Keratinocyte (primary cell): ENCODE data around the gene LDLRAP1. TPM values are rescaled to one million over a fixed set of nuclear protein-coding genes. Genes with fewer than 3 reads are reported as not detected.

Experiments used
- DNase-seq: peaks from one replicate; pipeline ENCODE4 v3.0.0-alpha.2; 2011; ENCODE audit warnings: low read depth, missing footprints, low spot score
- FAIRE-seq: peaks from 2 replicates; lab custom pipeline; 2011; peaks lifted over from hg19 to GRCh38; lab: Jason Lieb, UNC
- H2AFZ ChIP-seq: 2 replicates; pipeline ENCODE4 v1.6.0; 2012; ENCODE audit warnings: low read length, control low read depth, inconsistent platforms; ENCODE audit not compliant: control insufficient read depth
- H3K27ac ChIP-seq: 2 replicates; pipeline ENCODE4 v1.5.1; 2011; ENCODE audit warnings: low read length; ENCODE audit not compliant: control insufficient read depth, insufficient read depth
- H3K27me3 ChIP-seq: 3 replicates; pipeline ENCODE4 v1.6.0; 2011; ENCODE audit warnings: low read length; ENCODE audit not compliant: control insufficient read depth, insufficient read depth; ENCODE audit errors: extremely low read depth
- H3K36me3 ChIP-seq, 2 experiments: 2 replicates in 1 of 2; 3 replicates in 1 of 2; pipeline ENCODE4 v1.5.1; 2011; ENCODE audit warnings: low read length in 2 of 2, mild to moderate bottlenecking in 1 of 2; ENCODE audit not compliant: control insufficient read depth in 2 of 2, insufficient read depth in 2 of 2; ENCODE audit errors: extremely low read depth in 1 of 2
- H3K4me1 ChIP-seq: 3 replicates; pipeline ENCODE4 v1.5.1; 2011; ENCODE audit warnings: low read length; ENCODE audit not compliant: control insufficient read depth, insufficient read depth; ENCODE audit errors: extremely low read depth
- H3K4me2 ChIP-seq: 3 replicates; pipeline ENCODE4 v1.6.0; 2011; ENCODE audit warnings: low read depth, low read length; ENCODE audit not compliant: control insufficient read depth, insufficient read depth; ENCODE audit errors: extremely low read depth
- H3K4me3 ChIP-seq, 3 experiments: fragments of 200-600 bp in 1 of 3; sonication (generic) in 1 of 3; 2 replicates in 2 of 3; 3 replicates in 1 of 3; pipeline ENCODE4 v1.5.1; 2011 to 2016; ENCODE audit warnings: low read length in 3 of 3, mild to moderate bottlenecking in 3 of 3, control low read depth in 2 of 3, inconsistent platforms in 1 of 3, low read depth in 1 of 3, mixed read lengths in 1 of 3, mixed run types in 1 of 3, moderate library complexity in 1 of 3; ENCODE audit not compliant: control insufficient read depth in 2 of 3, insufficient read depth in 2 of 3; ENCODE audit errors: extremely low read depth in 1 of 3
- H3K79me2 ChIP-seq: 2 replicates; pipeline ENCODE4 v1.6.0; 2012; ENCODE audit warnings: low read length; ENCODE audit not compliant: control insufficient read depth, insufficient read depth
- H3K9ac ChIP-seq: 3 replicates; pipeline ENCODE4 v1.6.0; 2011; ENCODE audit warnings: low read length; ENCODE audit not compliant: control insufficient read depth, insufficient read depth; ENCODE audit errors: extremely low read depth
- H3K9me1 ChIP-seq: 3 replicates; pipeline ENCODE4 v1.6.0; 2011; ENCODE audit warnings: low read length; ENCODE audit not compliant: control insufficient read depth, insufficient read depth; ENCODE audit errors: extremely low read depth
- H3K9me3 ChIP-seq: 2 replicates; pipeline ENCODE4 v1.5.1; 2012; ENCODE audit warnings: low read depth, low read length; ENCODE audit not compliant: control insufficient read depth
- H4K20me1 ChIP-seq: 3 replicates; pipeline ENCODE4 v1.6.0; 2011; ENCODE audit warnings: low read length; ENCODE audit not compliant: control insufficient read depth, insufficient read depth; ENCODE audit errors: extremely low read depth
- EZH2 ChIP-seq: IDR thresholded peaks from one replicate; pipeline ENCODE4 v1.6.1; 2012; ENCODE audit warnings: inconsistent platforms, mild to moderate bottlenecking, low read length, moderate library complexity
- dilution Hi-C: fragments of 300-500 bp; cut with MboI; formaldehyde crosslinking; loops from one replicate; pipeline ENCODE4 v1.7.0; 2020; ENCODE audit warnings: low sequenced_read_pairs; ENCODE audit not compliant: extremely low pct_ligation_motif_present
- polyA plus RNA-seq, 5 experiments: library from polyadenylated mRNA; depleted of rRNA in 3 of 5; stranded (reverse) in 3 of 5; stranded (forward) in 1 of 5; unstranded in 1 of 5; fragments of >200 nt; gene quantifications; 1 replicate in 1 of 5; 2 replicates in 3 of 5; 3 replicates in 1 of 5; pipeline versions ENCODE4 v1.2.1 to v1.2.3, GENCODE V29; 2011 to 2012; ENCODE audit warnings: missing spikeins in 2 of 5, low read depth in 1 of 5, low replicate concordance in 1 of 5
- TF ChIP-seq, protein P1 (sequence below), 3 experiments: IDR thresholded peaks in 1 of 3; conservative IDR thresholded peaks in 1 of 3; optimal IDR thresholded peaks in 1 of 3; 2 replicates in 2 of 3; 3 replicates in 1 of 3; pipeline versions ENCODE3 to v1.5.1; 2011; ENCODE audit warnings: low read length in 3 of 3, mild to moderate bottlenecking in 3 of 3, moderate library complexity in 2 of 3, control low read depth in 1 of 3, inconsistent platforms in 1 of 3; ENCODE audit not compliant: insufficient read depth in 2 of 3; ENCODE audit errors: extremely low read depth in 1 of 3

Gene LDLRAP1
- polyA plus RNA-seq, 1 donor (not counting 4 experiments of a cell fraction or from before 2014, with no cell fraction given): 22.3 TPM

DNA sequence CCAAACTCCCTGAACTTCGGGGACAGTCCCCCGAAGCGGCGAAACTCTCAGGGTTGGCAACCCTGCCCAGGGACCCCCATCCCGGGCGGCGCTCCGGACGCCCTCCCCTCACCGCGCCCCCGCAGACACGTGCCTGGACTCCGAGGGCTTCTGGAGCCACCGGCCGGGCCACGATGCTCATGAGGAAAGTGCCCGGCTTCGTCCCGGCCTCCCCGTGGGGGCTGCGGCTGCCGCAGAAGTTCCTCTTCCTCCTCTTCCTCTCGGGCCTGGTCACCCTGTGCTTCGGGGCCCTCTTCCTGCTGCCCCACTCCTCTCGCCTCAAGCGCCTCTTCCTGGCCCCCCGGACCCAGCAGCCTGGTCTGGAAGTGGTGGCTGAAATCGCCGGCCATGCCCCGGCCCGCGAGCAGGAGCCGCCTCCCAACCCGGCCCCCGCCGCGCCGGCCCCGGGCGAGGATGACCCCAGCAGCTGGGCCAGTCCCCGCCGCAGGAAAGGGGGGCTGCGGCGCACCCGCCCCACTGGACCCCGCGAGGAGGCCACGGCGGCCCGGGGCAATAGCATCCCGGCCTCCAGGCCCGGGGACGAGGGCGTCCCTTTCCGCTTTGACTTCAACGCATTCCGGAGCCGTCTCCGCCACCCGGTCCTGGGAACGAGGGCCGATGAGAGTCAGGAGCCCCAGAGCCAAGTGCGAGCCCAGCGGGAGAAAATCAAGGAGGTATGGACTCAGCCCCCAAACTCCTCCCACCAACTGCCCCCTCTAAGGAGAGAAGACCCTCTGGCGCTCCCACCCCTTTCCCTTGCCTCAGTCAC lies 74.4 kb downstream of the LDLRAP1 start:
- DNase-seq: no peak
- H3K9me3 ChIP-seq: no peaks in the 10 kb centered on the region
- H3K4me1 ChIP-seq: peaks cover 3% of the 10 kb centered on the region

DNA sequence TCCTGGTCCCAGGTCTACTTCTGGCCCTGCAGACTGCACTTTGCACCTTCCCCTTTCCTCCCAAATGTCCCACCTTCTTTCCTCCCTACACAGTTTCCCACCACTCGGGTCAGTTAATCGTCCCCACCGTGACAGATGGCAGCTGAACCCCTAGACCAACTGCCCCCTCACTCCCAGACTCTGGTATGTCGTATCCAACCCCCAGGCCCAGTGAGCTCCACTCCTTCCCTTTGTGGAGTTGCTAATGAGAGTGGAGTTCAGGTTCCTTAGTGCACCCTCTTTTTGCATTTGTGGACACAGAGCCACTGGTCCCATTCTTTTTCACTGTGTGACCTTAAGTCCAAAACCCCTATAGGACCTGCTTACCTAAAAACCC lies 75.0 kb downstream of the LDLRAP1 start:
- Histone ChIP-seq H3K4me1 (peaks cover 3% of the 10 kb centered on the region), H4K20me1 (no peaks in the 10 kb centered on the region), H3K9me3 (no peaks in the 10 kb centered on the region), H3K9me1 (no peaks in the 10 kb centered on the region), H3K27ac (no peak overlapping the region), H3K36me3 (no peaks in the 10 kb centered on the region), H3K4me3 (no peak overlapping the region), H3K4me2 (no peak overlapping the region), H3K27me3 (peaks cover 65% of the 10 kb centered on the region), H3K79me2 (no peaks in the 10 kb centered on the region), H3K9ac (no peak overlapping the region), H2AFZ (no peak overlapping the region)
- FAIRE-seq: no peak
- DNase-seq: no peak
- TF ChIP-seq EZH2: peak; percentile 54
- TF ChIP-seq, protein P1, sequence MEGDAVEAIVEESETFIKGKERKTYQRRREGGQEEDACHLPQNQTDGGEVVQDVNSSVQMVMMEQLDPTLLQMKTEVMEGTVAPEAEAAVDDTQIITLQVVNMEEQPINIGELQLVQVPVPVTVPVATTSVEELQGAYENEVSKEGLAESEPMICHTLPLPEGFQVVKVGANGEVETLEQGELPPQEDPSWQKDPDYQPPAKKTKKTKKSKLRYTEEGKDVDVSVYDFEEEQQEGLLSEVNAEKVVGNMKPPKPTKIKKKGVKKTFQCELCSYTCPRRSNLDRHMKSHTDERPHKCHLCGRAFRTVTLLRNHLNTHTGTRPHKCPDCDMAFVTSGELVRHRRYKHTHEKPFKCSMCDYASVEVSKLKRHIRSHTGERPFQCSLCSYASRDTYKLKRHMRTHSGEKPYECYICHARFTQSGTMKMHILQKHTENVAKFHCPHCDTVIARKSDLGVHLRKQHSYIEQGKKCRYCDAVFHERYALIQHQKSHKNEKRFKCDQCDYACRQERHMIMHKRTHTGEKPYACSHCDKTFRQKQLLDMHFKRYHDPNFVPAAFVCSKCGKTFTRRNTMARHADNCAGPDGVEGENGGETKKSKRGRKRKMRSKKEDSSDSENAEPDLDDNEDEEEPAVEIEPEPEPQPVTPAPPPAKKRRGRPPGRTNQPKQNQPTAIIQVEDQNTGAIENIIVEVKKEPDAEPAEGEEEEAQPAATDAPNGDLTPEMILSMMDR (optimal IDR thresholded peaks at IDR 0.05 in 1 of 3, IDR thresholded peaks at IDR 0.05 in 1 of 3, conservative IDR thresholded peaks at IDR 0.05 in 1 of 3; ENCODE audit: extremely low read depth in 1 of 3, insufficient read depth in 2 of 3, low read length in 3 of 3): no peak
- dilution Hi-C loops: no loop called here

More for the DNA sequence above, 74.4 kb downstream of the LDLRAP1 start:
- Histone ChIP-seq H3K9me1 (no peaks in the 10 kb centered on the region), H4K20me1 (no peaks in the 10 kb centered on the region), H3K27me3 (peaks cover 65% of the 10 kb centered on the region), H3K36me3 (no peaks in the 10 kb centered on the region), H3K4me3 (peak overlapping the region in 2 of 3 experiments; percentile 16 to 42), H3K79me2 (no peaks in the 10 kb centered on the region), H3K4me2 (peak overlapping the region; percentile 39), H3K27ac (no peak overlapping the region), H3K9ac (no peak overlapping the region), H2AFZ (no peak overlapping the region)
- dilution Hi-C loops: no loop called here
- TF ChIP-seq EZH2: peak; percentile 74
- TF ChIP-seq, protein P1 (optimal IDR thresholded peaks at IDR 0.05 in 1 of 3, IDR thresholded peaks at IDR 0.05 in 1 of 3, conservative IDR thresholded peaks at IDR 0.05 in 1 of 3; ENCODE audit: extremely low read depth in 1 of 3, insufficient read depth in 2 of 3, low read length in 3 of 3): no peak
- FAIRE-seq: no peak

Other genes with a start within 250 kb of the LDLRAP1 start
- gene TMEM50A, start 205.3 kb upstream of the LDLRAP1 start, polyA plus RNA-seq: 113 to 166 TPM (median 114 TPM) in 3 replicates
- gene RHCE, start 122.8 kb upstream of the LDLRAP1 start, polyA plus RNA-seq: 0.08 to 0.20 TPM (median 0.09 TPM) in 3 replicates
- 6.0 to 10.8 TPM (median 8.1 TPM) in 3 replicates for gene MACO1, start 112.7 kb upstream of the LDLRAP1 start, polyA plus RNA-seq
- 0.07 to 0.27 TPM in 2 of 3 replicates, not detected in the other for gene MAN1C1, start 73.2 kb downstream of the LDLRAP1 start, polyA plus RNA-seq